Choroid plexus epithelial cell (primary cell): ENCODE measurements around the gene DCAF5.

Experiments
- DNase-seq: peaks from one replicate; pipeline ENCODE4 v3.0.0-alpha.2; 2010; ENCODE audit warnings: low read depth
- H3K4me3 ChIP-seq: 2 replicates; pipeline ENCODE4 v1.5.1; 2011; ENCODE audit warnings: low read depth, mild to moderate bottlenecking, control low read depth, low read length, moderate library complexity
- TF ChIP-seq, protein P1 (sequence below): conservative IDR thresholded peaks from 2 replicates; pipeline ENCODE4 v1.5.1; 2011; ENCODE audit warnings: low read depth, mild to moderate bottlenecking, control low read depth, inconsistent platforms, low read length, moderate library complexity

DCAF5 gene

DNA sequence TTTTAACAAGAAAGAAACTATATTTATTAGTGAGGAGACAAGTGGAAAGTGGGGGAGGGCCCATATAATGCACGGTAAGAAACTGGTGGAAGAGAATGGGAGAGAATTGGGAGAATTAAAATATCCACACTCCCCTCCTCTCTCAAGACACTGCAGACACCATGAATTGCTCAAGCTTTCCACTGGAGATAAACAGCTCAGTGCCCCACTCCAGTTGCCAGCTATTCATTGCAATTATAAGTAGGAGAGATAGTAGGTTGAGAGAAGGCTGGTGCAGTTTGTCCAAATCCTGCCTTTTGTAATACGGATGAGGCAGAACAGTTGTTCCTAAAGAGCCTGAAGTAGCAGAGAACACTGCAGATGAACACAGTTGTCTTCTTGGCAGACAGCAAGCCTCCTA is 38.2 kb downstream of the DCAF5 start:
- TF ChIP-seq, protein P1, sequence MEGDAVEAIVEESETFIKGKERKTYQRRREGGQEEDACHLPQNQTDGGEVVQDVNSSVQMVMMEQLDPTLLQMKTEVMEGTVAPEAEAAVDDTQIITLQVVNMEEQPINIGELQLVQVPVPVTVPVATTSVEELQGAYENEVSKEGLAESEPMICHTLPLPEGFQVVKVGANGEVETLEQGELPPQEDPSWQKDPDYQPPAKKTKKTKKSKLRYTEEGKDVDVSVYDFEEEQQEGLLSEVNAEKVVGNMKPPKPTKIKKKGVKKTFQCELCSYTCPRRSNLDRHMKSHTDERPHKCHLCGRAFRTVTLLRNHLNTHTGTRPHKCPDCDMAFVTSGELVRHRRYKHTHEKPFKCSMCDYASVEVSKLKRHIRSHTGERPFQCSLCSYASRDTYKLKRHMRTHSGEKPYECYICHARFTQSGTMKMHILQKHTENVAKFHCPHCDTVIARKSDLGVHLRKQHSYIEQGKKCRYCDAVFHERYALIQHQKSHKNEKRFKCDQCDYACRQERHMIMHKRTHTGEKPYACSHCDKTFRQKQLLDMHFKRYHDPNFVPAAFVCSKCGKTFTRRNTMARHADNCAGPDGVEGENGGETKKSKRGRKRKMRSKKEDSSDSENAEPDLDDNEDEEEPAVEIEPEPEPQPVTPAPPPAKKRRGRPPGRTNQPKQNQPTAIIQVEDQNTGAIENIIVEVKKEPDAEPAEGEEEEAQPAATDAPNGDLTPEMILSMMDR = no peak
- no peak overlapping the region for H3K4me3 ChIP-seq
- no peak for DNase-seq

DNA sequence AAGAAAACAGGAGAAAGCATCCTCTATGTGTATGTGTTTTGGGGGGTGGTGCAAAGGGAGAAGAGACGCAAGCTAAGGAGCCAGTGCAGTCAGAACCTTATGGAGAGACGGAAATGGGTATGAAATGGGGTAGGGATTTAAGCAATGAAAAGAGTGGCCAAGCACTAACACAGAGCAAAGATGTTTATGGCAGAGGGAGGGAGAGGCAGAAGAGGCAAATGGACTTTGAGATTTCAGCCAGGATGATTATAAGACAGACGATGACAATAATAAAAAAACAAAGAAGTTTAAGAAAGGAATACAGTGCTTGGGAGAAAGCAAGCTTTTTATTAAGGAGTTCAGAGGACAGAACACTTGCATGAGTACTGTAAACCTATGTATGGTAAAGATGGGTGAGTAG is 44.6 kb downstream of the DCAF5 start:
- H3K4me3 ChIP-seq = no peak overlapping the region
- TF ChIP-seq, protein P1 = no peak

DNA sequence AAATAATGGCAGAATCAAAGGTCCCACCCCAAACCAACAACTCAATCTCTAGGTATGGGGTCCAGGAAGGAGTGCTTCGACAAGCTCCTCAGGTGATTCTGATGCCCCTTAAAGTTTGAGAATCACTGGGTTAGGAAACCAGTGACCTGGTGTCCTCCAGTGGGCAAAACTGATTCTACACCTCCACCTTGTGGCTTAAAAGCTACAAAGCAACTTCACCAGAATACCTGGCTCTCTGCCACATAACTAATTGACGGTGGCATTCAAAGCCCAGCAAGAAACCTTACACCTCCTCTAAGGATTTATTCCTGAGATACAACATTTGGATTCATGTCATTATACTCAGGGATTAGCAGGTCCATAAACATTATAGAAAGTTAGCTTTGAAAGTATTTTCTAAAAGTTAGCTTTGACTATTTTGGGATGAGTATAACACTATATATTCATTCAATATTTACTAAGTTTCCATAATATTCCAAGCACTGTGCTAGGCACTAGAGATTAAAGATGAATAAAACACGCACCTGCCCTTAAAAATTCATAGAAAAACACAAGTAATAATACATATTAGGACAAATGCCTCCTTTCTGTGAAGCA is 45.4 kb downstream of the DCAF5 start:
- TF ChIP-seq, protein P1 = peak; percentile 86
- DNase-seq = peak; percentile 81
- H3K4me3 ChIP-seq = no peak overlapping the region

More for the DNA sequence above, 44.6 kb downstream of the DCAF5 start:
- no peak for DNase-seq

DNA sequence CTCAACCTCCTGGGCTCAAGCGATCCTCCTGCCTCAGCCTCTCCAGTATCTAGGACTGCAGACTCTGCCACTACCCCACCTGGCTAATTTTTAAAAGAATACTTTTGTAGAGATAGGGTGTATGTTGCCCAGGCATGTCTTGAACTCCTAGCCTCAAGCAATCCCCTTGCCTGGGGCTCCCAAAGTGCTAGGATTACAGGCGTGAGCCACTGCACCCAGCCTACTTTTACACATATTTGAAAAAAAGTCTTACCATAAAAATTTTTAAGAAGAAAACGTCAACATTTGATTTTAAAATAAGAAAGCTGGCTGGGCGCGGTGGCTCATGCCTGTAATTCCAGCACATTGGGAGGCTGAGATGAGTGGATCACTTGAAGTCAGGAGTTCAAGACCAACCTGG is 46.5 kb downstream of the DCAF5 start:
- no peak overlapping the region for H3K4me3 ChIP-seq
- TF ChIP-seq, protein P1 = no peak
- no peak for DNase-seq

DNA sequence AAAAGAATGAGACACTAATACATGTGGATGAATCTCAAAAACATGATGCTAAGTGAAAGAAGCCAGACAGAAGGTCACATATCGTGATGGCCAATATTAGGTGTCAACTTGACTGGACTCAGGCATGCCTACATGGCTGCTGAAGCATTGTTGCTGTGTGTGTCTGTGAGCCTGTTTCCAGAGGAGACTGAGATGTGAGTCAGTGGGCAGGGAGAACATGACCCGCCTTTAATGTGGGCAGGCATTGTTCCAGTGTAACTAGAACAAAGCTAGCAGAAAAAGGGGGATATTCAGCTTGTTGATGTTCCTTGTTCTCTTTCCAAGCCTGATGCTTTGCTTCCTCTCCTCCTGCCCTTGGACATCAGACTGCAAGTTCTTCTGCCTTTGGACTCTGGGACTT is 47.6 kb downstream of the DCAF5 start:
- no peak overlapping the region for H3K4me3 ChIP-seq
- DNase-seq = peak; percentile 71
- TF ChIP-seq, protein P1 = no peak

DNA sequence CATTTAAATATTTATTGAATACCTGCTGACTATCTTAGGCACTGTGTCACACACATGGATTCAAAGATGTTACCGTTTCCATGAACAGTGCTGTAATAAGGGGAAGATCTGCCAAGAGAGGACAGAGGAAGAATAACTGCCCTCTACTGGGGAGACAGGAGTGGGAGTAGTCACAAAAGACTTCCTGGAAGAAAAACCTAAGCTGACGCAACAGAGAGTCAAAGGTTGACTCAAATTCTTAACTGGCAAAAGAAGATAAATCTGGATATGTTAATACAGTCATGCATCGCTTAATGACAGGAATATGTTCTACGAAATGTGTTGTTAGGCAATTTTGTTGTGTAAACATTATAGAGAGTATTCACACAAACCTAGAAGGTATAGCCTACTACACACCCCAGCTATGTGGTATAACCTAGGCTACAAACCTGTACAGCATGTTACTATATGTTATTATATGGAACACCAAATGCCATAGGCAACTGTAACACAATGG is 51.5 kb downstream of the DCAF5 start:
- TF ChIP-seq, protein P1 = peak; percentile 83
- no peak overlapping the region for H3K4me3 ChIP-seq
- DNase-seq = peak; percentile 93

DNA sequence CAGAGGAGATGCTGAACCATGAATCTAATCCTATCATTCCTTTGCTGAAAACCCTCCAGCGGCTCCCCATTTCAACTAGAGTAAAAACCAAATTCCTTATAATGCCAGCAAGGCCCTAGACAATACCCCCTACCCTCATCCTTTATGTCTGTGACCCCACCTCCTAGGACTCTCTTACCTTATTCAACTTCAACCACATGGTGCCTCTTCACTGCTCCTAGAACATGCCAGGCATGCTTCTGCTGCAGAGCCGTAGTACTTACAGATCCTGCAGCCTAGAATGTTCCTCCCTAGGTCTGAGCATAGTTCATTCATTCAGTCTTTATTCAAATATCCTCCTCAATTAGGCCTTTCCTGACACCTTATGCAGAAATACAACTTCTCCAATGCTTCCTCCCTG is 54.9 kb downstream of the DCAF5 start:
- no peak overlapping the region for H3K4me3 ChIP-seq
- DNase-seq = no peak
- TF ChIP-seq, protein P1 = no peak
